Measurements from ENCODE around the gene ABI3BP.

- TF ChIP-seq CTCF (IDR thresholded peaks at IDR 0.05; ENCODE audit: low read length): no peak
- no peak for TF ChIP-seq EZH2 (IDR thresholded peaks at IDR 0.05; ENCODE audit: borderline replicate concordance, low read length)
These were observed 96.2 kb downstream of the ABI3BP start for GRCh38 chr3:100896994-100897393.

Data from OCI-LY1 (cell line).